Measurements from ENCODE around the gene NCK2. TPM values are rescaled to one million over a fixed set of nuclear protein-coding genes. Genes with fewer than 3 reads are reported as not detected.

The NCK2 gene
- total RNA-seq, 1 experiment from 2014 or later = 49.2 TPM

- Mint-ChIP-seq H3K9me3 (no peaks in the 10 kb centered on the region), H3K4me1 (peaks cover 61 to 79% of the 10 kb centered on the region in 2 experiments), H3K4me3 (no peak overlapping the region), H3K27me3 (ENCODE audit: low read depth) (no peaks in the 10 kb centered on the region), H3K27ac (peak overlapping the region in 2 of 3 experiments; percentile 23 to 68; a peak in 2 of 7 replicates), H3K36me3 (ENCODE audit: insufficient read depth in 1 of 3, low read depth in 3 of 3) (no peaks in the 10 kb centered on the region; a peak in 1 of 7 replicates)
- no peak overlapping the region for H3K23ac ChIP-seq (ENCODE audit: insufficient read length, low read depth, low read length)
- H3K18ac ChIP-seq (ENCODE audit: insufficient read length, low read depth, low read length) = no peak overlapping the region
- no peak overlapping the region for H3T11ph ChIP-seq (ENCODE audit: low read length)
- H3K9me3 ChIP-seq (ENCODE audit: control insufficient read depth, low read depth, low read length) = no peaks in the 10 kb centered on the region
- TF ChIP-seq, protein P1, sequence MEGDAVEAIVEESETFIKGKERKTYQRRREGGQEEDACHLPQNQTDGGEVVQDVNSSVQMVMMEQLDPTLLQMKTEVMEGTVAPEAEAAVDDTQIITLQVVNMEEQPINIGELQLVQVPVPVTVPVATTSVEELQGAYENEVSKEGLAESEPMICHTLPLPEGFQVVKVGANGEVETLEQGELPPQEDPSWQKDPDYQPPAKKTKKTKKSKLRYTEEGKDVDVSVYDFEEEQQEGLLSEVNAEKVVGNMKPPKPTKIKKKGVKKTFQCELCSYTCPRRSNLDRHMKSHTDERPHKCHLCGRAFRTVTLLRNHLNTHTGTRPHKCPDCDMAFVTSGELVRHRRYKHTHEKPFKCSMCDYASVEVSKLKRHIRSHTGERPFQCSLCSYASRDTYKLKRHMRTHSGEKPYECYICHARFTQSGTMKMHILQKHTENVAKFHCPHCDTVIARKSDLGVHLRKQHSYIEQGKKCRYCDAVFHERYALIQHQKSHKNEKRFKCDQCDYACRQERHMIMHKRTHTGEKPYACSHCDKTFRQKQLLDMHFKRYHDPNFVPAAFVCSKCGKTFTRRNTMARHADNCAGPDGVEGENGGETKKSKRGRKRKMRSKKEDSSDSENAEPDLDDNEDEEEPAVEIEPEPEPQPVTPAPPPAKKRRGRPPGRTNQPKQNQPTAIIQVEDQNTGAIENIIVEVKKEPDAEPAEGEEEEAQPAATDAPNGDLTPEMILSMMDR (conservative IDR thresholded peaks at IDR 0.05) = no peak
- H4K8ac ChIP-seq (replicated peaks; ENCODE audit: insufficient read length, low read depth, low read length) = no peak overlapping the region
- H3K4me2 ChIP-seq (ENCODE audit: insufficient read depth, insufficient read length, low read length) = no peak overlapping the region
- H2AFZ ChIP-seq (ENCODE audit: low read length) = no peak overlapping the region
- H2BK15ac ChIP-seq (ENCODE audit: low read depth, low read length) = no peak overlapping the region
- H3K14ac ChIP-seq (ENCODE audit: insufficient read depth, low read length) = 0 out of 2 replicates have a peak overlapping the region, but pooled peaks have one; percentile 17
- no peak overlapping the region for H2AK5ac ChIP-seq (ENCODE audit: insufficient read length, low read length)
- no peak for DNase-seq
- no peaks in the 10 kb centered on the region for H3K23me2 ChIP-seq (ENCODE audit: insufficient read length, low read depth, low read length, poor library complexity, severe bottlenecking)
- H3K27me3 ChIP-seq (ENCODE audit: insufficient read depth, low read length) = no peaks in the 10 kb centered on the region
- H2BK120ac ChIP-seq (ENCODE audit: low read depth, low read length, poor library complexity, severe bottlenecking) = no peak overlapping the region
- no peak overlapping the region for H4K91ac ChIP-seq (ENCODE audit: insufficient read length, low read depth, low read length)
- no CpG with 5 or more reads among the region's 7 CpGs for WGBS (ENCODE audit: extremely low coverage, insufficient read length, low lambda C conversion rate)
- no peak overlapping the region for H2BK20ac ChIP-seq (ENCODE audit: low read depth, low read length, poor library complexity, severe bottlenecking)
- H2BK5ac ChIP-seq (ENCODE audit: insufficient read length, low read length) = no peak overlapping the region
- peaks cover 17% of the 10 kb centered on the region; the same call in 1 of the 2 replicates for H3K79me2 ChIP-seq (ENCODE audit: insufficient read depth, low read length)
- H2BK12ac ChIP-seq (ENCODE audit: insufficient read length, low read depth, low read length) = no peak overlapping the region
- H3K79me1 ChIP-seq (ENCODE audit: insufficient read depth, low read depth, low read length, poor library complexity, severe bottlenecking) = peaks cover 7% of the 10 kb centered on the region
- no peak overlapping the region for H3K56ac ChIP-seq (ENCODE audit: insufficient read length, low read depth, low read length)
- H3K4me1 ChIP-seq (ENCODE audit: insufficient read depth, low read length) = peaks cover 7% of the 10 kb centered on the region; the same call in 1 of the 2 replicates
- no peaks in the 10 kb centered on the region for H4K20me1 ChIP-seq (ENCODE audit: control insufficient read depth, insufficient read depth, insufficient read length)
- H4K5ac ChIP-seq (ENCODE audit: insufficient read length, low read depth, low read length) = no peak overlapping the region
- H3K9ac ChIP-seq (ENCODE audit: extremely low read depth, insufficient read length, low read length) = no peak overlapping the region
- H3K4ac ChIP-seq (ENCODE audit: low read depth, low read length) = no peak overlapping the region
- no peak overlapping the region for H3K27ac ChIP-seq (ENCODE audit: insufficient read length, low read depth, low read length)
Measured at GRCh38 chr2:105792561-105792960, 47.8 kb downstream of the NCK2 start.
